Gastroesophageal sphincter (tissue), 4 donors: ENCODE data around the gene GSG1L. TPM values are rescaled to one million over a fixed set of nuclear protein-coding genes. Genes with fewer than 3 reads are reported as not detected.
A peak's percentile ranks its signal among the peaks of the same experiment; 100 is the strongest.

Source experiments
- ATAC-seq: fragments of 150-250 bp; one replicate; pipeline ENCODE4 v1.9.1; 2016; ENCODE audit warnings: mild to moderate bottlenecking, moderate library complexity
- H3K27ac ChIP-seq, 4 donors: fragments of 200-600 bp; sonication (generic) in 3 of 4; 1 replicate in 3 of 4; 2 replicates in 1 of 4; pipeline ENCODE4 v1.5.1; 2016 to 2019
- H3K27me3 ChIP-seq: fragments of 200-600 bp; sonication (generic); one replicate; pipeline ENCODE4 v1.5.1; 2019
- H3K36me3 ChIP-seq, 2 donors: fragments of 200-600 bp; sonication (generic); one replicate each; pipeline ENCODE4 v1.5.1; 2019; ENCODE audit warnings: control low read depth in 1 of 2
- H3K4me1 ChIP-seq, 3 donors: fragments of 200-600 bp; sonication (generic); 1 replicate in 2 of 3; 2 replicates in 1 of 3; pipeline ENCODE4 v1.5.1; 2016 to 2019; ENCODE audit warnings: control low read depth in 2 of 3
- H3K4me3 ChIP-seq, 2 donors: fragments of 200-600 bp; sonication (generic); one replicate each; pipeline ENCODE4 v1.5.1; 2019; ENCODE audit warnings: mild to moderate bottlenecking in 1 of 2, moderate library complexity in 1 of 2
- H3K9me3 ChIP-seq, 3 donors: fragments of 200-600 bp; sonication (generic); one replicate each; pipeline ENCODE4 v1.5.1; 2017 to 2019; ENCODE audit warnings: control low read depth in 2 of 3
- EP300 ChIP-seq: sonication (generic); formaldehyde crosslinking; IDR thresholded peaks from one replicate; pipeline ENCODE4 v1.6.1; 2017; ENCODE audit warnings: antibody characterized with exemption, mild to moderate bottlenecking
- POLR2A ChIP-seq, 2 donors: fragments of 450-650 bp; IDR thresholded peaks; one replicate each; pipeline ENCODE4 v1.6.1; 2017; ENCODE audit warnings: antibody characterized with exemption in 2 of 2, mild to moderate bottlenecking in 2 of 2, moderate library complexity in 1 of 2
- POLR2AphosphoS5 ChIP-seq: sonication (generic); formaldehyde crosslinking; IDR thresholded peaks from one replicate; pipeline ENCODE4 v1.6.1; 2017; ENCODE audit warnings: antibody characterized with exemption
- WGBS, 2 donors: methylation state at CpG; one replicate each; pipeline ENCODE4 v1.1.5; 2018; ENCODE audit warnings: low coverage in 1 of 2; 5-methylcytosine and 5-hydroxymethylcytosine counted together
- total RNA-seq, 4 donors: library from RNA; depleted of rRNA; stranded (reverse); fragments of >200 nt; gene quantifications; one replicate each; pipeline ENCODE4 v1.1.0, GENCODE V29; 2016
- TF ChIP-seq, protein P1 (sequence below), 4 experiments: fragments of 200-600 bp in 2 of 4; fragments of 450-650 bp in 2 of 4; sonication (generic) in 1 of 4; IDR thresholded peaks; one replicate each; pipeline ENCODE4 v1.5.1; 2017 to 2019; ENCODE audit warnings: antibody characterized with exemption in 4 of 4, mild to moderate bottlenecking in 2 of 4, moderate library complexity in 2 of 4

Gene GSG1L
- total RNA-seq, 4 donors from 2014 or later: 1.0 TPM; not detected in 3

DNA sequence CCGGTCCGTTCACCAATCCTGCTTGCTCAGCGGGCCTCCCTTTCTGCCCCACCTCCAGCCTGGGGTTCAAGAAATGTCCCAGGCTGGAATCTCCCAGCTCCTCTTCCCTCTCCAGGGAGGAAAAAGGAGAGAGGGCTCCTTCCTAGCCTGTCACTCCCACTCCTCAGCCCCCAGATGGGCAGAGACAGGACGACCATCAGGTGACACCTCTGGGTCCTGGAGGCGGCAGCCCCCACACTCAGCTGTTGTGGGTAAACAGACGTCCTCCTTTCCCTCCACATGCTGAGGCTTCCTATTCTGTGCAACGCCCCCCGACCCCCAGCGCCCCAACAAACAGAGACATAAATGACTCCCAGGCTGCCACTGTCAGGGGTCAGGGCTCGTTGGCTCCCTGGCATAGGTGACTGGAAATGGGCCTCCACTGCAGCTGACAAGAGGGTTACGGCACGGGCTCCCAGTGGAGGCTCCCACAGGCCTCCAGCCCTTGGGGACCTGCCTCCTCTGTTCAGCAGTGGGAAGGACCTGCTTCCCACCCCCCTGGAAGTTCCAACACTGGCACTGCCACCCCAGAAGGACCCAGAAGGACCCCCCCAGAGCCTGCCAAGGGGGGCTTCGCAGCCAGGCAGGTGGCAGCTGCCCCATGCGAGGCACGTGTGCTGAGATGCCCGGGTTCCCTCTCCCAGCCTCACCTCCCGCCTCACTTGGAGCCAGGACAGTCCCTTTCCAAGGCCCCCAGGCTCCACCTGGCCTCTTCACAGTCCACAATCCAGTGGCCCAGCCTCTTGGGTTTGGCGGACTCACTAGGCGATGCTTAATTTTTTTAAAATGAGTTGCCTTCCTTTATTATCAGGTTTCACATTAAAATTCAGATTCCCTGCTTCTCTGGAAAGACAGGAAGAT is 281.3 kb downstream of the GSG1L start:
- Histone ChIP-seq H3K27ac (no peak overlapping the region), H3K4me3 (no peak overlapping the region), H3K36me3 (peaks cover 0 to 19% of the 10 kb centered on the region in 2 donors), H3K4me1 (peaks cover 0 to 21% (median 10%) of the 10 kb centered on the region in 3 donors), H3K9me3 (no peaks in the 10 kb centered on the region), H3K27me3 (peaks cover 41% of the 10 kb centered on the region)
- WGBS, 2 donors: 52 to 71% methylated on average over 5 to 7 of the region's 19 CpGs
- TF ChIP-seq, protein P1, sequence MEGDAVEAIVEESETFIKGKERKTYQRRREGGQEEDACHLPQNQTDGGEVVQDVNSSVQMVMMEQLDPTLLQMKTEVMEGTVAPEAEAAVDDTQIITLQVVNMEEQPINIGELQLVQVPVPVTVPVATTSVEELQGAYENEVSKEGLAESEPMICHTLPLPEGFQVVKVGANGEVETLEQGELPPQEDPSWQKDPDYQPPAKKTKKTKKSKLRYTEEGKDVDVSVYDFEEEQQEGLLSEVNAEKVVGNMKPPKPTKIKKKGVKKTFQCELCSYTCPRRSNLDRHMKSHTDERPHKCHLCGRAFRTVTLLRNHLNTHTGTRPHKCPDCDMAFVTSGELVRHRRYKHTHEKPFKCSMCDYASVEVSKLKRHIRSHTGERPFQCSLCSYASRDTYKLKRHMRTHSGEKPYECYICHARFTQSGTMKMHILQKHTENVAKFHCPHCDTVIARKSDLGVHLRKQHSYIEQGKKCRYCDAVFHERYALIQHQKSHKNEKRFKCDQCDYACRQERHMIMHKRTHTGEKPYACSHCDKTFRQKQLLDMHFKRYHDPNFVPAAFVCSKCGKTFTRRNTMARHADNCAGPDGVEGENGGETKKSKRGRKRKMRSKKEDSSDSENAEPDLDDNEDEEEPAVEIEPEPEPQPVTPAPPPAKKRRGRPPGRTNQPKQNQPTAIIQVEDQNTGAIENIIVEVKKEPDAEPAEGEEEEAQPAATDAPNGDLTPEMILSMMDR (IDR thresholded peaks at IDR 0.05): no peak
- TF ChIP-seq POLR2A (IDR thresholded peaks at IDR 0.05) (no peak), POLR2AphosphoS5 (no peak), EP300 (no peak)
- no peak for ATAC-seq

DNA sequence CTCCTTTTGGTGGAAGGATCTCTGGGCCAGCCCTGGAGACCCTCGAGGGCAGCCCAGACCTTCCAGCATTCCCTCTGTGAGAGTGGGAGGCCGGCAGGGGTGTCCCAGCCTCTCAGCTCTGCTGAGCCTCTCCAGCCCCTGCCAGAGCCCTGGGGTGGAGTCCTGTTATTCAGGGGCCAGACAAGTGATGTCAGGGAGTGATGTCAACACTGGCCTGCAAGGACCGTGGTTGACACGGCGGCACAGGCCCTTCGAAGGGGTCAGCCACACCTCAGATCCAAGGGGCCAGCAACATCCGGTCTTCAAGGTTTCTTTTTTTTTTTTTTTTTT is 282.4 kb downstream of the GSG1L start:
- no peak for TF ChIP-seq POLR2AphosphoS5
- TF ChIP-seq POLR2A (IDR thresholded peaks at IDR 0.05): no peak
- TF ChIP-seq, protein P1 (IDR thresholded peaks at IDR 0.05): no peak
- no peak for TF ChIP-seq EP300
- Histone ChIP-seq H3K4me3 (no peak overlapping the region), H3K9me3 (no peaks in the 10 kb centered on the region), H3K36me3 (peaks cover 0 to 29% of the 10 kb centered on the region in 2 donors), H3K4me1 (peaks cover 0 to 21% (median 10%) of the 10 kb centered on the region in 3 donors), H3K27me3 (peaks cover 32% of the 10 kb centered on the region), H3K27ac (peak overlapping the region in 1 of 4 donors; percentile 14)
- 48% methylated on average over 4 of the region's 7 CpGs; no CpG with 5 or more reads in 1 of the 2 donors for WGBS, 2 donors
- peak; percentile 76 for ATAC-seq

DNA sequence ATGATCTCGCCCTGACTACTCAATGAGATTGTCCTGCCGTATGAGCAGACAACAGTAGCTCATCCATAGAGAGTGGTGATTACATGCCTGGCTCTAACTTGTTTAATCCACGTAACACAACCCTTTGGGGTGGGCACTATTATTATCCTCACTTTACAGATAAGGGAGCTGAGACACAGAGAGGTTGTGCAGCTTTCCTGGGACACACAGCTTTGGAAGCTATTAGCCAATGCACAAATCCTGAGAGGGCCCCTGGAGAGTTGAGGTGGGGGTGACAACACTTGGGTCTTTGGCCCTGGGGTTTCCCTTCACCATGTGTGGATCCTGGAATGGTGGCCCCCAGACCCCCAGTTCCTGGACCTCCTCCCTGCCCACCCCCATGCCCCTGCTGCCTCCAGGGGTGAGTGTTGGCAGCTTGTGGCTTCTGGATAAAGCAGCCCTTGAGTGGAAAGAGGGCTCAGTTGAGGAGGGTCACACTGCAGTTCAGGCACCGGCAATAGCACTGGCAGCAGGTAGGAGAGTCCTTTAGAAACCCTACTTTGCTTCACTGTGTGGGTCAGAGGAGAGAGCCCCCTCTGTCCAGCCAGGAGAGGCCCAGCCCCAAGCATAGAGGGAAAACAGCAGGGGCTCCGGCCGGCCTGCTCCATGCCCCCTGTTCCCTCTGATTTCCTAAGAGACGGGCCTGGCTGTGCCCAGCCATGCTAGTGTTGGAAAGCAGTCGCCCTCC is 282.9 kb downstream of the GSG1L start:
- no peak for ATAC-seq
- TF ChIP-seq POLR2AphosphoS5 (no peak), EP300 (no peak), POLR2A (IDR thresholded peaks at IDR 0.05) (no peak)
- TF ChIP-seq, protein P1 (IDR thresholded peaks at IDR 0.05): no peak
- 68% methylated on average over 3 of the region's 8 CpGs; no CpG with 5 or more reads in 1 of the 2 donors for WGBS, 2 donors
- Histone ChIP-seq H3K9me3 (no peaks in the 10 kb centered on the region), H3K27ac (peak overlapping the region in 1 of 4 donors; percentile 14), H3K4me1 (peaks cover 0 to 21% (median 10%) of the 10 kb centered on the region in 3 donors), H3K27me3 (peaks cover 27% of the 10 kb centered on the region), H3K36me3 (peaks cover 0 to 32% of the 10 kb centered on the region in 2 donors), H3K4me3 (no peak overlapping the region)

DNA sequence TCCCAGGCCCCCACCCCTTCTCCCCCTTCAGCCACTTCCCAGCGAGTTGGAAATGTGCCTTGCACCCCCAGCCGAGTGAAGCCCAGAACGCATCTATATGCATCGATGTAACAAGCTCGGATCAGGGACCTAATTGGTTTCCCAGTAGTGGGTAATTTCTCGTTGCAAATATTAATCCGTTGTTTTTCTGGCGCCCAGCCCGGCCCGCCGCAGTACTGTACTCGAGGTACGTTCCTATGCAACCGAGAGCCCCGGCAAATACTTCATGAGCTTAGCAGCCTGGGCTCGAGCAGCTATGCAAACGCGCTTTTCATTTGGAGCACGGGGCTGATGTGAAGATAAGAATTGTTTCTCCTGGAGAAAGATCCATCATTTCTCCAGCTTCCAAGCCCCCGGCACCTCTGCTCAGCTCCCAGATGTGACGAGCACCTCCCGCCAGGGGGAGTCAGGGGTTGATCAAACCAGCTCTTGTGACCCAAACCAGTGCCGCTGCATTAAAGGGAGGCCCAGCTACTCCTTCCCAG is 283.8 kb downstream of the GSG1L start:
- H3K36me3 ChIP-seq: peaks cover 0 to 41% of the 10 kb centered on the region in 2 donors
- ATAC-seq: peak; percentile 34
- TF ChIP-seq POLR2A (IDR thresholded peaks at IDR 0.05) (no peak), POLR2AphosphoS5 (no peak)
- TF ChIP-seq, protein P1 (IDR thresholded peaks at IDR 0.05): peak in 3 of 4 experiments; percentile 27 to 52 (median 38)
- peak overlapping the region in 1 of 2 donors; percentile 4 for H3K4me3 ChIP-seq
- WGBS, 2 donors: 27 to 47% methylated on average over 2 to 15 of the region's 23 CpGs
- H3K27me3 ChIP-seq: peaks cover 20% of the 10 kb centered on the region
- no peak overlapping the region for H3K27ac ChIP-seq
- peaks cover 0 to 21% (median 10%) of the 10 kb centered on the region in 3 donors for H3K4me1 ChIP-seq
- H3K9me3 ChIP-seq: no peaks in the 10 kb centered on the region
